IPS-15b (cell line): Measurements from ENCODE around the gene ARMC2.
"Not testable (repeated sequence)": the region's sequence is repeated elsewhere in the genome, so short reads cannot be mapped to it uniquely, and the experiment has no call there.

Source experiments
- H3K27me3 ChIP-seq: one replicate; pipeline ENCODE4 v1.6.1; 2013; ENCODE audit warnings: low read length; ENCODE audit not compliant: control insufficient read depth, insufficient read depth
- H3K36me3 ChIP-seq: one replicate; pipeline ENCODE4 v1.6.1; 2013; ENCODE audit warnings: low read length; ENCODE audit not compliant: control insufficient read depth, insufficient read depth
- H3K4me1 ChIP-seq: one replicate; pipeline ENCODE4 v1.6.1; 2013; ENCODE audit warnings: mild to moderate bottlenecking, low read length; ENCODE audit not compliant: control insufficient read depth, insufficient read depth
- H3K4me3 ChIP-seq: one replicate; pipeline ENCODE4 v1.5.1; 2013; ENCODE audit warnings: low read depth, low read length
- H3K9ac ChIP-seq: one replicate; pipeline ENCODE4 v1.6.1; 2013; ENCODE audit warnings: low read depth, mild to moderate bottlenecking, low read length
- H3K9me3 ChIP-seq: one replicate; pipeline ENCODE4 v1.6.1; 2013; ENCODE audit warnings: mild to moderate bottlenecking, low read length; ENCODE audit not compliant: control insufficient read depth, insufficient read depth

Gene ARMC2

DNA sequence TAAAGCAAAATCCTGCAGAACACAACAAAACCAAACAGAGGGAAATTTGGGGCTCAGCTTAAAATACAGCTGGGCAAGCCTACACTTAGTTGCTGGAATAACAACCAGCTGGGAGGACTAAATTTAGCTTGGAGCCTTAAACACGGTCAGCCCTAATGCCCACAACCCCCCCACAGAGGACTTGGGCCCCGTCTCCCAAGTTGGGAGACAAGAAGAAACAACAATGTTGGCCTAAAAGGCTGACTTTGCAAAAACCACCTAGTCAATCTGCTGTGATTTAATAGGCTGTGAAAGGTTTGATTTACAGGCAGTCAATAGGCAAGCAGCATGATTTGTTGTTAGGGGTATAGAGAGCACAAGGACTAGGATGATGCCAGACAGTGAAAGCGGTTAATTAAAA, 40.3 kb upstream of the ARMC2 start:
- H3K9ac ChIP-seq: no peak overlapping the region
- H3K4me3 ChIP-seq: no peak overlapping the region
- H3K9me3 ChIP-seq: no peaks in the 10 kb centered on the region
- no peaks in the 10 kb centered on the region for H3K4me1 ChIP-seq
- H3K36me3 ChIP-seq: no peaks in the 10 kb centered on the region
- H3K27me3 ChIP-seq: no peaks in the 10 kb centered on the region

DNA sequence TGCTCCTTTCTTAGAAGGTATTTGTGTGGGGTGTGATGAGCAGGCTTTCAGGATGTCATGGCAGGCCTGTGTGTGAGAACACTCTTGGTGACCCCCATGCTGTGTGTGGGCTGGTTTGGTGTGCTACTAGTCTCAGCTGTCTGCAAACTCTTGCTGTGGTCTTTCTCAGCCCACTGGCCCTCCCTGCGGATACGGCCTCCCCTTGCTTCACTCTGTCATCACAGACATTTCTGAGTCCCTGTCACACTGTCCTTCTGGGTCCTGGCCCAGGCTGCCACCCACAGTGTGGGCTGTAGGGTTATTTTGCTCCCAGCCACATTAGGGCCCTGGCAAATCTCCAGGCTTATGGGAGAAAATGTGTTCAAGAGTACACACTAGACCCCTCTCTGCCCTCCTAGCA, 39.0 kb upstream of the ARMC2 start:
- H3K9me3 ChIP-seq: no peaks in the 10 kb centered on the region
- H3K36me3 ChIP-seq: no peaks in the 10 kb centered on the region
- no peak overlapping the region for H3K4me3 ChIP-seq
- H3K4me1 ChIP-seq: no peaks in the 10 kb centered on the region
- H3K27me3 ChIP-seq: no peaks in the 10 kb centered on the region
- H3K9ac ChIP-seq: no peak overlapping the region

DNA sequence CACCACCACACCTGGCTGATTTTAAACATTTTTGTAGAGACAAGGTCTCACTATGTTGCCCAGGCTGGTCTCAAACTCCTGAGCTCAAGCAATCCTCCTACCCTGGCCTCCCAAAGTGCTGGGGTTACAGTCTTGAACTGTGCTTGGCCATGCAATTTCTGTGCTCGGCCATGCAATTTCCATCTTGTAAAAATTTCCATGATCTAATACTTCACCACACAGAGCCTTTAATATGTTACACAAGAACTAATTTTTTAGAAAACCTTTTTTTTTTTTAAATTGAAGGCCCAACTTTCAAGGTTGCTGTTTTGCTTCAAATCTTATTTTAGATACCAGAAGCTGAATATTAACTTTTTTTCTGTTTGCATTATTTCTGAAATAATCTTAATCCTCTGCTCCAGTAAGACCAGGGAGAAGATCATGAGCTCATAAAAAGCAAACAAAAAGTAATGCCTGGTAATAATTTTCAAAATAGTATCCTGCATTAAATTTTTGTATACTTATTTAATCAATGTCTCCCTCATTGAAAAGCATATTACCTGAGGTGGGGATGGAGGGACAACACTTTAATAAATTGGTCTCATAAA, 38.1 kb upstream of the ARMC2 start:
- Histone ChIP-seq H3K9me3 (no peaks in the 10 kb centered on the region), H3K4me1 (no peaks in the 10 kb centered on the region), H3K4me3 (no peak overlapping the region), H3K27me3 (no peaks in the 10 kb centered on the region), H3K9ac (no peak overlapping the region), H3K36me3 (no peaks in the 10 kb centered on the region)

DNA sequence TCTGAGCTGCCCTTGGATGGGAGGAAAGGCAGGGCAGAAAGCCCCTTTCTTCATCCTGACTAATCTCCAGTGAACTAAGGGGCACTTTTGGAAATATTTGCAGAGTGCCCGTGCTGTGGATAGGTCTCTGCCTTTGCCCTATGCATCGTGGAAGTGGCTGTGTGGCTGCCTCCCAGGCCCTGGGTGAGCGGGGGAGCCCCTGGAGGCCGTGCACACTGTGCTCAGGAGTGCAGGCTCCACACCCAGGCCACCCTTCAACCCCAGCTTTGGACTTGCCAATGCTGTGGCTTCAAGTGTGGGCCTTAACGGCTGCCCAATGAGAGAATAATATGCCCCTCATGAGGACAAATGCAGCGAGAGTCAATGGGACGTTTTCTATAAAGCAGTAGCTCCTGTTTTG, 36.7 kb upstream of the ARMC2 start:
- Histone ChIP-seq H3K9me3 (no peaks in the 10 kb centered on the region), H3K9ac (no peak overlapping the region), H3K4me1 (no peaks in the 10 kb centered on the region), H3K4me3 (no peak overlapping the region), H3K27me3 (no peaks in the 10 kb centered on the region), H3K36me3 (no peaks in the 10 kb centered on the region)

DNA sequence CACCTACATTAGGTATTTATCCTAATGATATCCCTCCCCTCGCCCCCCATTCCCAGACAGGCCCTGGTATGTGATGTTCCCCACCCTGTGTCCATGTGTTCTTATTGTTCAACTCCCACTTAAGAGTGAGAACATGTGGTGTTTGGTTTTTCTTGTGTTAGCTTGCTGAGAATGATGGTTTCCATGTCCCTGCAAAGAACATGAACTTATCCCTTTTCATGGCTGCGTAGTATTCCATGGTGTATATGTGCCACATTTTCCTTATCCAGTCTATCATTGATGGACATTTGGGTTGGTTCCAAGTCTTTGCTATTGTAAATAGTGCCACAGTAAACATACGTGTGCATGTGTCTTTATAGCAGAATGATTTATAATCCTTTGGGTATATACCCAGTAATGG, 35.0 kb upstream of the ARMC2 start:
- H3K9me3 ChIP-seq, H3K27me3 ChIP-seq, H3K4me3 ChIP-seq, H3K4me1 ChIP-seq, H3K36me3 ChIP-seq, H3K9ac ChIP-seq: not testable (repeated sequence)

DNA sequence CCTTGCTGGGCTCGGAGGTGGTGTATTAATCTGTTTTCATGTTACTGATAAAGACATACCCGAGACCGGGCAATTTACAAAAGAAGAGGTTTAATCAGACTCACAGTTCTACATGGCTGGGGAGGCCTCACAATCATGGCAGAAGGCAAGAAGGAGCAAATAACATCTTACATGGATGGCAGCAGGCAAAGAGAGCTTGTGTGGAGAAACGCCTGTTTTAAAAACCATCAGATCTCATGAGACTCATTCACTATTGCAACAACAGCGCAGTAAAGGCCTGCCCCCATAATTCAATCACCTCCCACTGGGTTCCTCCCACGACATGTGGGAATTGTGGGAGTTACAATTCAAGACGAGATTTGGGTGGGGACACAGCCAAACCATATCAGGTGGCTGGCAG, 30.9 kb upstream of the ARMC2 start:
- H3K4me3 ChIP-seq, H3K36me3 ChIP-seq, H3K4me1 ChIP-seq, H3K27me3 ChIP-seq, H3K9ac ChIP-seq, H3K9me3 ChIP-seq: not testable (repeated sequence)

DNA sequence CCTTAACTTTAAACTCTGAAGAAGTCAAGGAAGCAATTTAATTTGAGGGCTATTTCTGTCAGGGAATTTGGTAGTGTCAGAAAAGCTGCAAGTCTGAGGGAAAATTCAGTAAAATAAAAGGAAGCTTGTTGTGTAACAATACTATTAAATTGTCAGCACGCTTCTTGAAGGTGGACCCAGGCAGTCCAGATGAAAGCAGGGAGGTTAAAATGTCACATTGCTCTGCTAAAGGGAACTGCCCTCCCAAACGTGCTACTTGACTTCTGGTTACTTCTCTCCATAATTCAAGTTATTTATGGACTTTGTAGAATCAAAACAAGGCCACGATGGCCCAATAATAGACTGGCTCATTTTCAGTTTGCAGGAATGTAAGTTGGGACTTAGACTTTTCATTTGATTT, 28.2 kb upstream of the ARMC2 start:
- no peaks in the 10 kb centered on the region for H3K4me1 ChIP-seq
- no peaks in the 10 kb centered on the region for H3K27me3 ChIP-seq
- H3K4me3 ChIP-seq: no peak overlapping the region
- no peak overlapping the region for H3K9ac ChIP-seq
- no peaks in the 10 kb centered on the region for H3K9me3 ChIP-seq
- no peaks in the 10 kb centered on the region for H3K36me3 ChIP-seq

DNA sequence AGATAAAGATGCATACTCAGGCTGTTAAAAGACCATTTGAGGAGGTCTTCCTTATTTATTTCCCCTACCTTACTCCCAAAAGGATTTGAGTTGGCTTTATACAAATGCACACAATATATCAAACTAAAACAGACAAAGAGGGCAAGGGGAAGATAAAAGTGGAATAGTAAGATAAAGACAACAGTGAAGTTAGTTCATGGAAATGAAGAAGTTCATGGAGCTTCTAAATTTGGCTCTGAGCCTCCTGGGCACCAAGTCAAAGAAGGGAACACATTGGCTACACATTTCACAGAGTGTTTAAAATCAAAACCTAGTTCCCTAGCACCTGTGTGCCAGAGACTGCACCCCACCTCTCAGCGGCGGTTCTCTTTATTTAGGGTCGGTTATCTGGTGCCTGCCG, 25.8 kb upstream of the ARMC2 start:
- no peaks in the 10 kb centered on the region for H3K4me1 ChIP-seq
- H3K9me3 ChIP-seq: no peaks in the 10 kb centered on the region
- H3K36me3 ChIP-seq: no peaks in the 10 kb centered on the region
- no peaks in the 10 kb centered on the region for H3K27me3 ChIP-seq
- no peak overlapping the region for H3K4me3 ChIP-seq
- H3K9ac ChIP-seq: no peak overlapping the region

DNA sequence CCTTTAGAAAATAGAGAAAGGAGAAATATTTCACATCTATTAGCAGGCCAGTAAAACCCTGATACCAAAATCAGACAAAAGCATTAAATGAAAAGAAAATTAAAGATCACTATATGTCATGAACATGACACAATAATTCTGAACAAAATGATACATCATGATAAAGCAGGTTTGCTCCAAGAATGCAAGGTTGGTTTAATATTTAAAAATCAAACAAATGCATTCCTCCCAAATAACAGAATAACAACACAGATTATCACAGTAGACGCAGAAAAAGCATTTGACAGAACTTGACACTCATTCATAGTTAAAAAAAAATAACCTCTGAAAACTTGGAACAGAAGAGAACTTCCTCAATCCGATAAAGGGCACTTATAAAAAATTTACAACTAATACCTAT, 22.9 kb upstream of the ARMC2 start:
- Histone ChIP-seq H3K9ac (no peak overlapping the region), H3K9me3 (no peaks in the 10 kb centered on the region), H3K4me1 (no peaks in the 10 kb centered on the region), H3K4me3 (no peak overlapping the region), H3K27me3 (no peaks in the 10 kb centered on the region), H3K36me3 (no peaks in the 10 kb centered on the region)

DNA sequence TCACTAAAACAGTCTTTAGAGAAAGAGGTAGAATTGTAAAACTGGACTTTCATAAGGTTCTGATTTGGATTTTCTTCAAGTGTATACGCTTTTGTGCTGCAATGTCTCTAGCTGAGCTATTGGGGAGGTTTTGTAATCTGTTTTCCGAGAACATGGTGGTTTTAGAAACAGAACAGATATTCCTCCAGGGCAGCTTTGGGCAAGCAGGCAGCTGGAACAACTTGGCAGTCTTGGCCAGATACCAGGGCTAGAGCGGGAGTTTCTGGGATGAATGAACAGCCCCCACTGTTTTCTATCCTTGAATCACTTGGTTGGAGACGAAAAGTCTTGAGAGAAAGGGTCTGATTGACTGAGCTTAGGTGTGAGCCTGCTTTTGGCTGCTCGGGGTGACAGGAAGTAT, 17.1 kb upstream of the ARMC2 start:
- H3K4me3 ChIP-seq: no peak overlapping the region
- no peaks in the 10 kb centered on the region for H3K9me3 ChIP-seq
- no peak overlapping the region for H3K9ac ChIP-seq
- peaks cover 2% of the 10 kb centered on the region for H3K4me1 ChIP-seq
- no peaks in the 10 kb centered on the region for H3K36me3 ChIP-seq
- H3K27me3 ChIP-seq: no peaks in the 10 kb centered on the region

DNA sequence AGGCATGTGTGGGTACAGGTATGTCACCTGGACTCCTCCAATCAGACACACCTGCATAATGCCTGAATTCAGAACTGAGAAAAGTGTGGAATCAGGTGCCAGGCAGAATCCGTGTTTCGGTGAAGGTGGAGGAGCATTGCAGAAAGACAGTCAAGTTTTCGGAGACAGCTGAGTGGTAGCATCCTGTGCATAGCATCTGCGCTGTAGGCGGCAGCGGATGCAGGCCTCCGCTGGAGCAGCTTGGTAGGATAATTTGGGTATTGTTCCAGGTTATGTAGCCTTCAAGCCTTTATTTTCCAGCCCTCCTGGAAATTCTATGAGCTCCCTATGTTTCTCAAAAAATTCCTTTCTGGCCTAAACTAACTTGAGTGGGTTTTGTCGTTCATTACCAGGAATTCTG, 15.5 kb upstream of the ARMC2 start:
- no peaks in the 10 kb centered on the region for H3K27me3 ChIP-seq
- H3K9ac ChIP-seq: no peak overlapping the region
- H3K9me3 ChIP-seq: no peaks in the 10 kb centered on the region

DNA sequence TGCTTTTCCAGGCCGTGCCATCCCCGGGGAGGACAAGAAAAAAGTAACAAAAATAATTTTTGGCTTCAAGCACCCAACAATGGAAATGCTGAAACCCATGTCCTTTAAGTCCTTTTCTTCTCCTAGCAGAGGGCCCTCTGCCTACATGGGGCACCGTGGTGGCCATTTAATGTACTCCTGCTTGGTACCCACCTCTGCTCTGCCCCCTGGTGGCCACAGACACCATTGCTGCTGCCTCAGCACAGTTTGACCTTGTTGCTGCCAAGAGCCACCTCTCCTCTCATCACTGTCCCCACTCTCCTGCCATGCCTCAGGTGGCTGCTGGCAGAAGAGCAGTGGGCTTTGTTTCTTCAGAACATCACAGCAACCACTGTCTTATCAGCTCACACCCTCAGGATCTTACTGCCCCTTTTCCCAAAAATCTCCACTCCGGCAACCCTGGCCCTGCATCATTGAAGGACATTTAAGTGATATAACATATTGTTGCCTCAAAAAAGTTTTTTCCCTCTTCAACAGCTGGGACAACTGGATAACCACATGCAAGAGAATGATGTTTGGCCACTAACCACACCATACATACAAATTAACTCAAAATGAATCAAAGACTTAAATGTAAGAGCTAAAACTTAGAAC, 12.9 kb upstream of the ARMC2 start:
- Histone ChIP-seq H3K36me3 (no peaks in the 10 kb centered on the region), H3K4me3 (no peak overlapping the region), H3K27me3 (no peaks in the 10 kb centered on the region), H3K4me1 (peaks cover 9% of the 10 kb centered on the region), H3K9ac (no peak overlapping the region), H3K9me3 (no peaks in the 10 kb centered on the region)

More for the DNA sequence above, 15.5 kb upstream of the ARMC2 start:
- no peak overlapping the region for H3K4me3 ChIP-seq
- H3K4me1 ChIP-seq: peaks cover 2% of the 10 kb centered on the region
- no peaks in the 10 kb centered on the region for H3K36me3 ChIP-seq
